A549 (cell line): Measurements from ENCODE around the gene DIP2A.

ENCODE experiments used
- CTCF ChIP-seq: fragments of >200 bp; sonication (Bioruptor Twin); formaldehyde crosslinking; IDR thresholded peaks from 3 replicates; pipeline ENCODE4 v1.5.1; 2016
- E2F6 ChIP-seq: IDR thresholded peaks from 2 replicates; pipeline ENCODE4 v1.6.1; 2012; ENCODE audit warnings: low read depth, borderline replicate concordance
- MAFK ChIP-seq: fragments of 450-650 bp; IDR thresholded peaks from 2 replicates; pipeline ENCODE4 v1.6.1; 2014; ENCODE audit not compliant: partially characterized antibody
- POLR2A ChIP-seq: IDR thresholded peaks from 2 replicates; pipeline ENCODE4 v1.6.1; 2012; ENCODE audit warnings: mild to moderate bottlenecking, low read length
- RAD21 ChIP-seq, 2 experiments: fragments of >200 bp in 1 of 2; sonication (Bioruptor Twin) in 1 of 2; formaldehyde crosslinking in 1 of 2; IDR thresholded peaks in 1 of 2; conservative IDR thresholded peaks in 1 of 2; 2 replicates in 1 of 2; 3 replicates in 1 of 2; pipeline ENCODE4 v1.6.1; 2012 to 2018; ENCODE audit warnings: inconsistent platforms in 1 of 2
- RCOR1 ChIP-seq: fragments of 150-350 bp; IDR thresholded peaks from 2 replicates; pipeline ENCODE4 v1.6.1; 2014; ENCODE audit warnings: antibody characterized with exemption, low read length, low read depth
- RNF2 ChIP-seq: fragments of 200-600 bp; sonication (generic); IDR thresholded peaks from 2 replicates; pipeline ENCODE4 v1.6.1; 2016; ENCODE audit warnings: low read depth, mild to moderate bottlenecking, antibody characterized with exemption, moderate library complexity, borderline replicate concordance
- USF2 ChIP-seq: fragments of 450-650 bp; IDR thresholded peaks from 2 replicates; pipeline ENCODE4 v1.6.1; 2014; ENCODE audit warnings: antibody characterized with exemption

GRCh38 chr21:46431884-46432488 is 26.7 kb upstream of the DIP2A start:
- TF ChIP-seq USF2 (no peak), POLR2A (no peak), MAFK (no peak), CTCF (no peak), E2F6 (no peak), RNF2 (no peak), RAD21 (conservative IDR thresholded peaks at IDR 0.05 in 1 of 2, IDR thresholded peaks at IDR 0.05 in 1 of 2) (no peak), RCOR1 (no peak)
